H1 (cell line): ENCODE measurements around the gene STXBP2. TPM values are rescaled to one million over a fixed set of nuclear protein-coding genes. Genes with fewer than 3 reads are reported as not detected.

ENCODE experiments used
- CTCF ChIA-PET: fragments of 300-600 bp; sonication (Branson Sonifier 250); formaldehyde crosslinking; loops from one replicate; lab custom pipeline; 2021; ENCODE audit not compliant: partially characterized antibody; lab: Charles Lee
- POLR2A ChIA-PET: fragments of 300-600 bp; sonication (Branson Sonifier 250); formaldehyde crosslinking; loops from one replicate; lab custom pipeline; 2021; ENCODE audit warnings: inconsistent platforms; ENCODE audit not compliant: partially characterized antibody; lab: Charles Lee
- DNase-seq, 2 experiments: peaks; one replicate each; pipeline versions ENCODE4 v3.0.0 to v3.0.0-alpha.2; 2010 to 2022; ENCODE audit warnings: low spot score in 2 of 2, low read depth in 1 of 2, mixed read lengths in 1 of 2
- FAIRE-seq: peaks from 2 replicates; lab custom pipeline; 2011; peaks lifted over from hg19 to GRCh38; lab: Jason Lieb, UNC
- H2AFZ ChIP-seq: 2 replicates; pipeline ENCODE4 v1.8.1; 2012; ENCODE audit warnings: low read length, inconsistent platforms
- H2AK5ac ChIP-seq: 2 replicates; pipeline ENCODE4 v1.6.1; 2013; ENCODE audit warnings: low read depth, low read length
- H2BK120ac ChIP-seq: replicated peaks from 2 replicates; pipeline ENCODE3; 2013; ENCODE audit warnings: low read depth, low read length, inconsistent platforms
- H2BK12ac ChIP-seq: 2 replicates; pipeline ENCODE4 v1.6.1; 2013; ENCODE audit warnings: low read depth, low read length
- H2BK15ac ChIP-seq: 2 replicates; pipeline ENCODE4 v1.6.1; 2013; ENCODE audit warnings: low read length
- H2BK20ac ChIP-seq: 2 replicates; pipeline ENCODE4 v1.6.1; 2013; ENCODE audit warnings: low read length
- H2BK5ac ChIP-seq: 2 replicates; pipeline ENCODE4 v1.6.1; 2013; ENCODE audit warnings: low read depth, low read length
- H3K14ac ChIP-seq: 2 replicates; pipeline ENCODE4 v1.6.1; 2013; ENCODE audit warnings: inconsistent platforms; ENCODE audit not compliant: insufficient read length
- H3K18ac ChIP-seq: 2 replicates; pipeline ENCODE4 v1.6.1; 2013; ENCODE audit warnings: low read length; ENCODE audit errors: extremely low read depth
- H3K23ac ChIP-seq: 2 replicates; pipeline ENCODE4 v1.6.1; 2013; ENCODE audit warnings: inconsistent platforms; ENCODE audit not compliant: insufficient read length
- H3K23me2 ChIP-seq: 2 replicates; pipeline ENCODE4 v1.6.1; 2013; ENCODE audit warnings: low read depth, low read length
- H3K27ac ChIP-seq: 2 replicates; pipeline ENCODE4 v1.6.1; 2011; ENCODE audit warnings: low read depth, low read length, inconsistent platforms
- H3K27me3 ChIP-seq, 4 experiments: replicated peaks in 1 of 4; 1 replicate in 1 of 4; 2 replicates in 3 of 4; pipeline versions ENCODE4 v1.6.1 to v1.8.1; 2011 to 2013; ENCODE audit warnings: low read length in 3 of 4, mild to moderate bottlenecking in 3 of 4, inconsistent platforms in 2 of 4, mixed read lengths in 2 of 4, moderate library complexity in 1 of 4; ENCODE audit not compliant: control insufficient read depth in 3 of 4, insufficient read depth in 3 of 4; ENCODE audit errors: extremely low read depth in 1 of 4
- H3K36me3 ChIP-seq, 4 experiments: 2 replicates each; pipeline versions ENCODE4 v1.6.1 to v1.8.1; 2011 to 2013; ENCODE audit warnings: mild to moderate bottlenecking in 4 of 4, low read length in 3 of 4, moderate library complexity in 2 of 4, control low read depth in 1 of 4, inconsistent platforms in 1 of 4; ENCODE audit not compliant: insufficient read depth in 4 of 4, control insufficient read depth in 2 of 4
- H3K4ac ChIP-seq: replicated peaks from 2 replicates; pipeline ENCODE3; 2013; ENCODE audit warnings: low read length, low read depth, mixed read lengths, inconsistent platforms; ENCODE audit not compliant: insufficient read length
- H3K4me1 ChIP-seq, 4 experiments: replicated peaks in 1 of 4; 1 replicate in 1 of 4; 2 replicates in 3 of 4; pipeline versions ENCODE4 v1.6.1 to v1.8.1; 2011 to 2013; ENCODE audit warnings: low read length in 3 of 4, inconsistent platforms in 2 of 4, mixed read lengths in 1 of 4; ENCODE audit not compliant: insufficient read depth in 4 of 4, control insufficient read depth in 3 of 4
- H3K4me2 ChIP-seq, 2 experiments: 2 replicates each; pipeline versions ENCODE4 v1.6.1 to v1.8.1; 2011 to 2013; ENCODE audit warnings: low read depth in 2 of 2, low read length in 2 of 2, control low read depth in 1 of 2, inconsistent platforms in 1 of 2, mild to moderate bottlenecking in 1 of 2; ENCODE audit not compliant: insufficient read depth in 1 of 2
- H3K4me3 ChIP-seq, 4 experiments: fragments of 200-600, 300-600 bp in 1 of 4; sonication (generic), shearing (Covaris generic), sonication (Bioruptor Twin) in 1 of 4; 2 replicates each; pipeline versions ENCODE4 v1.5.1 to v1.8.1; 2011 to 2016; ENCODE audit warnings: low read length in 4 of 4, low read depth in 3 of 4, control low read depth in 2 of 4, inconsistent platforms in 2 of 4, mild to moderate bottlenecking in 2 of 4, mixed read lengths in 1 of 4, moderate library complexity in 1 of 4; ENCODE audit not compliant: insufficient read depth in 2 of 4; ENCODE audit errors: extremely low read depth in 1 of 4
- H3K56ac ChIP-seq: replicated peaks from 2 replicates; pipeline ENCODE3; 2013; ENCODE audit warnings: low read depth, mild to moderate bottlenecking, mixed read lengths, low read length, inconsistent platforms; ENCODE audit not compliant: insufficient read length
- H3K79me1 ChIP-seq: 2 replicates; pipeline ENCODE4 v1.6.1; 2013; ENCODE audit warnings: low read depth, low read length, control low read depth
- H3K79me2 ChIP-seq, 2 experiments: 2 replicates each; pipeline versions ENCODE4 v1.6.1 to v1.8.1; 2012 to 2013; ENCODE audit warnings: low read length in 2 of 2, mild to moderate bottlenecking in 2 of 2, inconsistent platforms in 1 of 2; ENCODE audit not compliant: insufficient read depth in 2 of 2, control insufficient read depth in 1 of 2
- H3K9ac ChIP-seq, 4 experiments: replicated peaks in 1 of 4; 1 replicate in 1 of 4; 2 replicates in 3 of 4; pipeline versions ENCODE4 v1.6.1 to v1.8.1; 2011 to 2013; ENCODE audit warnings: low read depth in 3 of 4, low read length in 3 of 4, control low read depth in 2 of 4, mild to moderate bottlenecking in 2 of 4, moderate library complexity in 2 of 4, inconsistent platforms in 1 of 4; ENCODE audit errors: extremely low read depth in 1 of 4
- H3K9me3 ChIP-seq, 2 experiments: 2 replicates each; pipeline versions ENCODE4 v1.6.1 to v1.8.1; 2012 to 2013; ENCODE audit warnings: mild to moderate bottlenecking in 2 of 2, moderate library complexity in 2 of 2, control low read depth in 1 of 2, inconsistent platforms in 1 of 2, low read depth in 1 of 2, low read length in 1 of 2, mixed read lengths in 1 of 2; ENCODE audit not compliant: insufficient read depth in 2 of 2
- H4K20me1 ChIP-seq, 2 experiments: replicated peaks in 1 of 2; 2 replicates each; pipeline versions ENCODE3 to v1.8.1; 2011 to 2013; ENCODE audit warnings: inconsistent platforms in 2 of 2, low read length in 2 of 2, mild to moderate bottlenecking in 1 of 2; ENCODE audit not compliant: insufficient read depth in 2 of 2, control insufficient read depth in 1 of 2
- H4K5ac ChIP-seq: 2 replicates; pipeline ENCODE4 v1.6.1; 2013; ENCODE audit warnings: low read length, low read depth, mixed read lengths, inconsistent platforms; ENCODE audit not compliant: insufficient read length
- H4K8ac ChIP-seq: 2 replicates; pipeline ENCODE4 v1.8.0; 2013; ENCODE audit warnings: mild to moderate bottlenecking, moderate library complexity, low read length, inconsistent platforms; ENCODE audit not compliant: insufficient read depth; ENCODE audit errors: extremely low read depth
- H4K91ac ChIP-seq: replicated peaks from 2 replicates; pipeline ENCODE3; 2013; ENCODE audit warnings: low read length, mixed read lengths, inconsistent platforms; ENCODE audit not compliant: insufficient read length
- ASH2L ChIP-seq: fragments of 200-600, 300-600 bp; sonication (generic); IDR thresholded peaks from one replicate; pipeline ENCODE4 v1.7.1; 2017; ENCODE audit warnings: low read length
- ATF2 ChIP-seq: IDR thresholded peaks from 2 replicates; pipeline ENCODE4 v1.6.1; 2012; ENCODE audit warnings: low read length, inconsistent platforms
- BCL11A ChIP-seq, 2 experiments: IDR thresholded peaks; one replicate each; pipeline ENCODE4 v1.6.1; 2011; ENCODE audit warnings: low read depth in 2 of 2, low read length in 2 of 2, mild to moderate bottlenecking in 2 of 2
- CBX8 ChIP-seq: fragments of 300-800, 300-1000 bp; sonication (generic); IDR thresholded peaks from 2 replicates; pipeline ENCODE4 v1.7.1; 2016; ENCODE audit warnings: low read depth, low read length, borderline replicate concordance
- WGBS, 2 experiments: shearing (Covaris generic) in 1 of 2; methylation state at CpG; one replicate each; pipeline versions ENCODE4 v1.1.6 to v1.1.7; 2013 to 2015; ENCODE audit warnings: low lambda C conversion rate in 2 of 2, mixed read lengths in 2 of 2, inconsistent platforms in 1 of 2, low coverage in 1 of 2, missing lambda C conversion rate in 1 of 2; ENCODE audit not compliant: insufficient replicate concordance in 2 of 2, insufficient coverage in 1 of 2, insufficient read length in 1 of 2; ENCODE audit errors: extremely low coverage in 1 of 2, missing lambda C conversion rate in 1 of 2; 5-methylcytosine and 5-hydroxymethylcytosine counted together
- polyA plus RNA-seq, 7 experiments: library from polyadenylated mRNA; depleted of rRNA in 3 of 7; stranded (reverse) in 5 of 7; unstranded in 2 of 7; fragments of >200 nt in 5 of 7; fragments of 200-250 nt in 2 of 7; gene quantifications; 1 replicate in 5 of 7; 2 replicates in 1 of 7; 4 replicates in 1 of 7; pipeline versions ENCODE4 v1.2.1 to v1.2.3, GENCODE V29; 2011 to 2013; ENCODE audit warnings: missing spikeins in 2 of 7, mixed read lengths in 2 of 7
- total RNA-seq: library from RNA; stranded (reverse); fragmentation: NEBNext Ultra II Directional; extraction: Animal tissue kit (Norgen Biotek cat#: 25700); gene quantifications from 2 replicates; pipeline ENCODE4 v1.2.1, GENCODE V29; 2021

The STXBP2 gene
- total and polyA plus RNA-seq, 2 of the 8 experiments (the other 6 are each of a cell fraction or from before 2014, with no cell fraction given), result 52.9 to 53.8 TPM

GRCh38 chr19:7690779-7691258 is 53.9 kb downstream of the STXBP2 start:
- no peak for FAIRE-seq
- TF ChIP-seq ATF2, result no peak
- TF ChIP-seq CBX8, result no peak
- no peak for TF ChIP-seq BCL11A (IDR thresholded peaks at IDR 0.05; ENCODE audit: low read depth in 2 of 2, low read length in 2 of 2)
- TF ChIP-seq ASH2L, result no peak

More at GRCh38 chr19:7690779-7691258, 53.9 kb downstream of the STXBP2 start:
- no peaks in the 10 kb centered on the region for H3K79me1 ChIP-seq
- H3K4ac ChIP-seq, result peak overlapping the region; percentile 38
- no peaks in the 10 kb centered on the region for H3K36me3 ChIP-seq
- peaks cover 14% of the 10 kb centered on the region for H3K23me2 ChIP-seq
- 0 out of 2 replicates have a peak overlapping the region, but pooled peaks have one; percentile 29 for H2BK15ac ChIP-seq
- no peak overlapping the region for H2AFZ ChIP-seq
- no peaks in the 10 kb centered on the region for H3K79me2 ChIP-seq
- H3K18ac ChIP-seq, result no peak overlapping the region
- H4K8ac ChIP-seq, result no peak overlapping the region; the same call in 1 of the 2 replicates
- POLR2A ChIA-PET, result no interaction called here
- no peak overlapping the region for H3K23ac ChIP-seq
- H3K27ac ChIP-seq, result no peak overlapping the region
- no peak overlapping the region for H2AK5ac ChIP-seq
- H3K4me2 ChIP-seq, result no peak overlapping the region
- CTCF ChIA-PET, result interaction anchor here (1.0 to 1.3 kb wide), 2 partner anchors 34 to 170 kb away, joined by 3 read pairs; no protein-coding TSS in a partner anchor
- no peak overlapping the region for H2BK5ac ChIP-seq
- H3K9me3 ChIP-seq, result no peaks in the 10 kb centered on the region
- H2BK120ac ChIP-seq, result no peak overlapping the region
- no peak overlapping the region for H2BK12ac ChIP-seq
- H3K56ac ChIP-seq, result no peak overlapping the region
- no peak overlapping the region for H3K9ac ChIP-seq
- no peak for DNase-seq
- no peaks in the 10 kb centered on the region; a peak in 1 of 7 replicates for H3K4me1 ChIP-seq
- no peak overlapping the region for H4K91ac ChIP-seq
- H4K20me1 ChIP-seq, result peaks cover 0 to 3% of the 10 kb centered on the region in 2 experiments
- no peak overlapping the region for H2BK20ac ChIP-seq
- no peak overlapping the region for H3K4me3 ChIP-seq
- no peak overlapping the region for H3K14ac ChIP-seq
- no peak overlapping the region for H4K5ac ChIP-seq
- H3K27me3 ChIP-seq, result no peaks in the 10 kb centered on the region; a peak in 2 of 7 replicates
- WGBS, 2 experiments, result 86% methylated on average over 8 of the region's 8 CpGs; no CpG with 5 or more reads in 1 of the 2 experiments
